Ishikawa (cell line): ENCODE data around the gene MRPL27.

Experiments used
- CREB1 ChIP-seq: IDR thresholded peaks from 2 replicates; pipeline ENCODE4 v1.6.1; 2012; ENCODE audit warnings: low read depth
- REST ChIP-seq: IDR thresholded peaks from 2 replicates; pipeline ENCODE4 v1.6.1; 2012; ENCODE audit warnings: low read depth, mild to moderate bottlenecking
- USF1 ChIP-seq: IDR thresholded peaks from 2 replicates; pipeline ENCODE4 v1.6.1; 2012

- TF ChIP-seq CREB1 (no peak), USF1 (no peak), REST (no peak)
Observed at GRCh38 chr17:50421308-50422051, 48.5 kb upstream of the MRPL27 start.
